ENCODE measurements around the gene TRAPPC2B.

Gene TRAPPC2B

GRCh38 chr19:57350877-57351805 lies 12.2 kb upstream of the TRAPPC2B start, which contains the start of gene ZNF304:
Gene ZNF304, plus strand, starts transcription at chr19:57351271. Its CDS starts 394 bp downstream, at chr19:57351665.
- Histone ChIP-seq H3K27ac (ENCODE audit: poor library complexity, severe bottlenecking) (no peak within 1 kb of the TSS), H3K27me3 (ENCODE audit: insufficient read depth, poor library complexity, severe bottlenecking) (no peaks in the 10 kb centered on the region), H3K9me3 (ENCODE audit: severe bottlenecking) (no peaks in the 10 kb centered on the region), H3K36me3 (ENCODE audit: low read depth) (peaks cover 24% of the 10 kb centered on the region), H3K4me1 (ENCODE audit: insufficient read depth, poor library complexity, severe bottlenecking) (peaks cover 5% of the 10 kb centered on the region), H3K4me3 (ENCODE audit: severe bottlenecking) (peak within 1 kb of the TSS; percentile 74)
- ATAC-seq (ENCODE audit: low read depth) (peak; percentile 100), DNase-seq (ENCODE audit: low spot score) (peak; percentile 89)
- TF ChIP-seq, protein P1, sequence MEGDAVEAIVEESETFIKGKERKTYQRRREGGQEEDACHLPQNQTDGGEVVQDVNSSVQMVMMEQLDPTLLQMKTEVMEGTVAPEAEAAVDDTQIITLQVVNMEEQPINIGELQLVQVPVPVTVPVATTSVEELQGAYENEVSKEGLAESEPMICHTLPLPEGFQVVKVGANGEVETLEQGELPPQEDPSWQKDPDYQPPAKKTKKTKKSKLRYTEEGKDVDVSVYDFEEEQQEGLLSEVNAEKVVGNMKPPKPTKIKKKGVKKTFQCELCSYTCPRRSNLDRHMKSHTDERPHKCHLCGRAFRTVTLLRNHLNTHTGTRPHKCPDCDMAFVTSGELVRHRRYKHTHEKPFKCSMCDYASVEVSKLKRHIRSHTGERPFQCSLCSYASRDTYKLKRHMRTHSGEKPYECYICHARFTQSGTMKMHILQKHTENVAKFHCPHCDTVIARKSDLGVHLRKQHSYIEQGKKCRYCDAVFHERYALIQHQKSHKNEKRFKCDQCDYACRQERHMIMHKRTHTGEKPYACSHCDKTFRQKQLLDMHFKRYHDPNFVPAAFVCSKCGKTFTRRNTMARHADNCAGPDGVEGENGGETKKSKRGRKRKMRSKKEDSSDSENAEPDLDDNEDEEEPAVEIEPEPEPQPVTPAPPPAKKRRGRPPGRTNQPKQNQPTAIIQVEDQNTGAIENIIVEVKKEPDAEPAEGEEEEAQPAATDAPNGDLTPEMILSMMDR (IDR thresholded peaks at IDR 0.05; ENCODE audit: poor library complexity, severe bottlenecking) = no peak

DNA sequence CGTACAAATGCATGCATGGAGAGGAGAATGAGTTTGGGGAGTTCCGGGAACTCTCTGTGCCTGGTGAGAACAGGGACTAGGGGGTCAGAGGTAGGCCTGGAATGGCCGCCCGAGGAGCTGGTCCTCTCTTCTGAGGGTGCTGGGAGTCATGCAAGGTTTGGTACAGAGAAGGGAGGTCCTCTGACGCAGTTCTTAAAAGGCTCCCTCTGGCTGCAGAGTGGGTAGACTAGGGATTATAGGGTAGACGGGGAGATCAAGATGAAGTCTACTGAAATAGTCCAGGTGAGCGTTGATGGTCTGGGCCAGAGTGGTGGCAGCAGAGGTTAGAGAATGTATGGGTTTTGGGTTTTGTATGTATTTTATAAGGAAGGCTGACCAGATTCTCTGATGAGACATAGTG lies 11.5 kb upstream of the TRAPPC2B start:
- DNase-seq (ENCODE audit: low spot score) (no peak), ATAC-seq (ENCODE audit: low read depth) (0 out of 3 replicates have a peak, but pooled peaks have one; percentile 4)
- Histone ChIP-seq H3K4me1 (ENCODE audit: insufficient read depth, poor library complexity, severe bottlenecking) (peaks cover 5% of the 10 kb centered on the region), H3K36me3 (ENCODE audit: low read depth) (peaks cover 32% of the 10 kb centered on the region), H3K9me3 (ENCODE audit: severe bottlenecking) (no peaks in the 10 kb centered on the region), H3K4me3 (ENCODE audit: severe bottlenecking) (peak overlapping the region; percentile 74), H3K27ac (ENCODE audit: poor library complexity, severe bottlenecking) (no peak overlapping the region), H3K27me3 (ENCODE audit: insufficient read depth, poor library complexity, severe bottlenecking) (no peaks in the 10 kb centered on the region)
- TF ChIP-seq, protein P1 (IDR thresholded peaks at IDR 0.05; ENCODE audit: poor library complexity, severe bottlenecking) = peak; percentile 15

GRCh38 chr19:57355916-57356315 lies 7.4 kb upstream of the TRAPPC2B start:
- Histone ChIP-seq H3K9me3 (ENCODE audit: severe bottlenecking) (no peaks in the 10 kb centered on the region), H3K27ac (ENCODE audit: poor library complexity, severe bottlenecking) (no peak overlapping the region), H3K27me3 (ENCODE audit: insufficient read depth, poor library complexity, severe bottlenecking) (no peaks in the 10 kb centered on the region), H3K4me1 (ENCODE audit: insufficient read depth, poor library complexity, severe bottlenecking) (peaks cover 5% of the 10 kb centered on the region), H3K36me3 (ENCODE audit: low read depth) (peaks cover 44% of the 10 kb centered on the region), H3K4me3 (ENCODE audit: severe bottlenecking) (no peak overlapping the region)
- TF ChIP-seq, protein P1 (IDR thresholded peaks at IDR 0.05; ENCODE audit: poor library complexity, severe bottlenecking) = no peak
- ATAC-seq (ENCODE audit: low read depth) (no peak), DNase-seq (ENCODE audit: low spot score) (no peak)

- H3K4me1 ChIP-seq (ENCODE audit: insufficient read depth, poor library complexity, severe bottlenecking) = peaks cover under 1% of the 10 kb centered on the region
- H3K36me3 ChIP-seq (ENCODE audit: low read depth) = peaks cover 44% of the 10 kb centered on the region
- DNase-seq (ENCODE audit: low spot score) (no peak), ATAC-seq (ENCODE audit: low read depth) (no peak)
- H3K9me3 ChIP-seq (ENCODE audit: severe bottlenecking) = no peaks in the 10 kb centered on the region
- no peaks in the 10 kb centered on the region for H3K27me3 ChIP-seq (ENCODE audit: insufficient read depth, poor library complexity, severe bottlenecking)
- no peak overlapping the region for H3K4me3 ChIP-seq (ENCODE audit: severe bottlenecking)
- no peak overlapping the region for H3K27ac ChIP-seq (ENCODE audit: poor library complexity, severe bottlenecking)
- TF ChIP-seq, protein P1 (IDR thresholded peaks at IDR 0.05; ENCODE audit: poor library complexity, severe bottlenecking) = no peak
These were observed 5.9 kb upstream of the TRAPPC2B start for GRCh38 chr19:57357406-57357805.

DNA sequence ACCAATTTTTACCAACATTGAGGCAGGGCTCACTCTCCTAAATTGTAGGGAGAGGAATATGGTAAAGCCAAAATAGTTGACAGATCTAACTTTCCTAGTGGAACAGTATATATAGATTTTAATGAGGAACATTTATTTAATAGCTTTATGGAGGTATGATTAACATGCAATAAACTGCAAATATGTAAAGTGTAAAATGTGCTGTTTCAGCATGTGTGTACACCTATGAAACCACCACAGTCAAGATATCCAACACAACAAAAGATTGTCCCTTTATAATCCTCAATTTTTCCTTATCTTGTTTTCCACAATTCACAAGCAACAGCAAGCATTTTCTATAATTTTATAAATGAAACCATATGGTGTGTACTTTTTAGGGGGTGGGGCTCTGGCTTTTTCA lies 4.1 kb upstream of the TRAPPC2B start:
- H3K27ac ChIP-seq (ENCODE audit: poor library complexity, severe bottlenecking) = no peak overlapping the region
- H3K36me3 ChIP-seq (ENCODE audit: low read depth) = peaks cover 34% of the 10 kb centered on the region

More for the DNA sequence above, 4.1 kb upstream of the TRAPPC2B start:
- no peaks in the 10 kb centered on the region for H3K27me3 ChIP-seq (ENCODE audit: insufficient read depth, poor library complexity, severe bottlenecking)
- no peak overlapping the region for H3K4me3 ChIP-seq (ENCODE audit: severe bottlenecking)
- TF ChIP-seq, protein P1 (IDR thresholded peaks at IDR 0.05; ENCODE audit: poor library complexity, severe bottlenecking) = no peak
- DNase-seq (ENCODE audit: low spot score) (no peak), ATAC-seq (ENCODE audit: low read depth) (no peak)
- no peaks in the 10 kb centered on the region for H3K9me3 ChIP-seq (ENCODE audit: severe bottlenecking)
- H3K4me1 ChIP-seq (ENCODE audit: insufficient read depth, poor library complexity, severe bottlenecking) = no peaks in the 10 kb centered on the region

All from RWPE2 (cell line).